ENCODE measurements around the gene ZC3H11A. TPM values are rescaled to one million over a fixed set of nuclear protein-coding genes. Genes with fewer than 3 reads are reported as not detected.

Gene ZC3H11A
- total and polyA plus RNA-seq, 2 donors (not counting 3 experiments of a cell fraction or from before 2014, with no cell fraction given): 36.8 to 72.6 TPM

- Histone ChIP-seq H3K9me3 (replicated peaks; ENCODE audit: control insufficient read depth, insufficient read depth, low read length) (no peaks in the 10 kb centered on the region), H3K9me1 (replicated peaks; ENCODE audit: control insufficient read depth, extremely low read depth, insufficient read depth, low read length) (no peaks in the 10 kb centered on the region), H3K4me2 (ENCODE audit: insufficient read depth, low read length) (no peak within 1 kb of the TSS), H3K4me3 (replicated peaks in 1 of 3; ENCODE audit: insufficient read depth in 1 of 3, low read depth in 1 of 3, low read length in 3 of 3) (no peak within 1 kb of the TSS), H3K4me1 (ENCODE audit: control insufficient read depth, extremely low read depth, insufficient read depth, low read length) (peaks cover 3% of the 10 kb centered on the region), H4K20me1 (replicated peaks; ENCODE audit: control insufficient read depth, extremely low read depth, insufficient read depth, low read length) (no peaks in the 10 kb centered on the region), H3K79me2 (ENCODE audit: control insufficient read depth, insufficient read depth, low read length) (no peaks in the 10 kb centered on the region), H3K36me3 (ENCODE audit: control insufficient read depth in 2 of 2, extremely low read depth in 1 of 2, insufficient read depth in 2 of 2, low read length in 2 of 2) (no peaks in the 10 kb centered on the region), H3K27ac (ENCODE audit: insufficient read depth, low read depth, low read length) (no peak within 1 kb of the TSS), H2AFZ (ENCODE audit: low read depth, low read length) (no peak within 1 kb of the TSS), H3K27me3 (ENCODE audit: control insufficient read depth in 2 of 2, insufficient read depth in 2 of 2, low read length in 2 of 2) (peaks cover 4 to 6% of the 10 kb centered on the region in 2 experiments), H3K9ac (replicated peaks; ENCODE audit: extremely low read depth, insufficient read depth, low read length) (no peak within 1 kb of the TSS)
- peak; percentile 16 for DNase-seq (ENCODE audit: low read depth, low spot score)
- BruUV-seq (replicated peaks): no TSS peak
- POLR2A ChIA-PET: no interaction called here
- dilution Hi-C loops (cut with MboI; ENCODE audit: extremely low pct_ligation_motif_present, low sequenced_read_pairs): no loop called here
- intact Hi-C loops (cut with micrococcal nuclease): no loop called here
- CTCF ChIA-PET: no interaction called here
- no peak for TF ChIP-seq EZH2 (IDR thresholded peaks at IDR 0.05; ENCODE audit: borderline replicate concordance, low read depth, low read length, severe bottlenecking)
- no peak for TF ChIP-seq CTCF (IDR thresholded peaks at IDR 0.05; ENCODE audit: extremely low read depth in 1 of 2, insufficient read depth in 1 of 2, low read depth in 1 of 2, low read length in 2 of 2)
- no peak for TF ChIP-seq POLR2AphosphoS5 (IDR thresholded peaks at IDR 0.05; ENCODE audit: insufficient read depth, low read depth, low read length)
- no peak for TF ChIP-seq MAX (IDR thresholded peaks at IDR 0.05; ENCODE audit: insufficient read depth, insufficient read length)
- TF ChIP-seq POLR2A (IDR thresholded peaks at IDR 0.05; ENCODE audit: low read depth, low read length): no peak
- TF ChIP-seq GATA2 (IDR thresholded peaks at IDR 0.05; ENCODE audit: insufficient read depth, insufficient read length, low read depth, low read length): no peak
- no peak for TF ChIP-seq FOS (IDR thresholded peaks at IDR 0.05; ENCODE audit: borderline replicate concordance, insufficient read depth, low read length)
- no peak for TF ChIP-seq JUN (IDR thresholded peaks at IDR 0.05; ENCODE audit: borderline replicate concordance, insufficient read depth, insufficient read length, low read depth)
- no peak for TF ChIP-seq MYC (IDR thresholded peaks at IDR 0.05; ENCODE audit: low read depth, low read length)
- FAIRE-seq: no peak
Observed at GRCh38 chr1:203765029-203765837, 30.2 kb upstream of the ZC3H11A start, which contains the start of gene LAX1. Gene LAX1, plus strand, starts transcription at chr1:203765183. Its CDS starts 383 bp downstream, at chr1:203765566.

Data from endothelial cell of umbilical vein (primary cell).